HG03442 (cell line): ENCODE data around the gene BRD8.
"Not testable (repeated sequence)": the region's sequence is repeated elsewhere in the genome, so short reads cannot be mapped to it uniquely, and the experiment has no call there.

Experiments used
- ATAC-seq: cut with Tn5 transposase; IDR thresholded peaks from one replicate; pipeline ENCODE4 v1.9.1; 2021; ENCODE audit warnings: mild to moderate bottlenecking, moderate library complexity; ENCODE audit not compliant: unreplicated experiment

The BRD8 gene

DNA sequence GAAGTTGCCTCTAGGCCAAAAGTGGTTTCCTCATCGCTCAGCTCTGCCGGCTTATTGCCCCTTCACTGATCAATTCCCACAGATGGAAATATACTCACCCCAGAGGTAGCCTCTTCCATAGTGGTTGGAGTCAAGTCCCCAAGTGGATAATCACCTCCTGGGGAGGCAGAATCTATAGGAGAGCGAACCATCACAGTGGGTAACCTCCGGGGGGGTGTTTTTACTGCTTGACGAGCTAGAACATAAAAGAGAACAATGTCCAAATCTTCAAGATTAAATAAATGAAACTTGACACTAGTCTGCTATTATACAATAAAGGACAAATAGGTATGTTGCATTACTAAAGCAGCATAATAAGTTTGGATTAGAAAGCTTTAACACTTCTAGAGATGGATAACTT is 9.3 kb downstream of the BRD8 start:
- ATAC-seq = no peak

DNA sequence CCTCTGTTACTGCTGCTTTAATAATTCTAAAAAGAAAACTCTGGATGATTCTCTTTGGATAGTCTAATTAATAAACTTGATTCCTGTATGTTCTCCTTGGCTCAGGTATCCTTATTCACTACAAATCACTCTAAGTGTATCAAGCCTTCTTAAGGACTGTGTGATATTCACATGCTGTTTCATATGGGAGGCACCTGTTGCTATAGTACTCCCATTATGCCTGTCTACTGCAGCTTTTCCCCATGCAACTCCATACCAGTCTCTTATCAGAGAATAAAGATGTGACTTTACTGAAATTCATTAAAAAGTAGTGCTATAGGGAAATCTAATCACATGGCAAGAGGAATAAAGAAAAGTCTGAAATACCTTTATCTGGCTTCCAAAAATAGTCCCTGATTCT is 14.7 kb downstream of the BRD8 start:
- ATAC-seq = no peak

DNA sequence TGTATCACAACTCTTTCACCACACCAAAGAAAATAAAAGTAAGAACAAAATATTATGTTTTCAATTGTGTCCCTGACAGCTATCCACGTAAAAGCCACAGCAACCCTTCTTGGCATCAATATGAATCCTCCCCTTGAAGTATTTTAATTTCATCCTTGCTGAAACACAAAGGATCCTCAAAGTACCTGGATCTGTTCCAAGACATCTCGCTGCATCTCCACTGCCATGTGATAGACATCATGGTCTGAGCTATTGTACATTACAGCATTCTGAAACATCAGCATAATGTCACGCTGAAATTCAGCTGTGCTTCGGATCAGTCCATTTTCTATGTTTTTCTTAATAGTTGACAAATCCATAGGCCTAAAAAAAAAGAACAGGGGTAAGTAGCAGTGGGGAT is 17.7 kb downstream of the BRD8 start:
- ATAC-seq = no peak

DNA sequence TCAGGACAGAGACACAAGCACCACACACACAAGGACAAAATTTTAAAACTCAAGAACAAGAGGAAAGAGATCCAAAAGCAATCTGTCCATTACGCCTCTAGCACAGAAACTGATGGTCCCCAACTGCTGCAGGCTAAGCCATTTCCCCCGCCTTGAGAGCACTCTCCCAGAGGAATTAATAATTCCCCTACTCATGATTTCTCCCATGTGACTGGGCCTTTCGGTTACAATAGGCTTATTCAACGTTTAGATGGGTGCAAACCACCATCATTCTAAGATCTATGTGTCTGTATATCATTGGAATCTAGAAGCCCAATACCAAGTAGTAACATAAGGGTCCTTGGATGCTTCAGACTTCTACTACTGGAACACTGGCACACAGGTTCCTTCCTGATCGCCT is 18.8 kb downstream of the BRD8 start:
- no peak for ATAC-seq

DNA sequence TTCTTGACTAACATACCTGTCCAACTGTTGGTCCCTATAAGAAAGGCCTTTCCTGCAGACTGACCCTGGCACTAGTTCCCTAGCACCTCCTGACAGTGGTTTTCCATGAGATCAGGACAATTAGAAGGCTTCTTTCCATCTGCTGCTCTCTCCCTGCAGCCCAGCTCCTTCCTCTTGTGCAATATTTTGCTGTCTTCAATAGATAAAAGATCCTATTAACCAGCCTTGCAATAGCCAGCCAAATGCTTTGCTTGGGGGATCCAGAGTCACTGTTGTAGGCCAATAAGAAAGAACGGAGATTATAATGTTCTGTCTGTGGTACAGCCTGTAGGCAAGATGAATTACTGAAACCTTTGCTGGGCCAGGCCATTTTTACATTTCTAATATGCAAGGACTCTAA is 20.8 kb downstream of the BRD8 start:
- ATAC-seq = no peak

DNA sequence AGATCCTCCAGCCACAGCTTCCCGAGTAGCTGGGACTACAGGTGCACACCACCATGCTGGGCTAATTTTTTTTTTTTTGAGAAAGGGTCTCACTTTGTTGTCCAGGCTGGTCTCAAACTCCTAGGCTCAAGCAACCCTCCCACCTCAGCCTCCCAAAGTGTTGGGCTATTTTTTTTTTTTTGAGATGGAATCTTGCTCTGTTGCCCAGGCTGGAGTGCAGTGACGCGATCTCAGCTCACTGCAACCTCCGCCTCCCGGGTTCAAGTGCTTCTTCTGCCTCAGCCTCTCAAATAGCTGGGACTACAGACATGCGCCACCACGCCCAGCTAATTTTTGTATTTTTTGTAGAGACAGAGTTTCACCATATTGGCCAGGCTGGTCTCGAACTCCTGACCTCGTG is 22.5 kb downstream of the BRD8 start:
- not testable (repeated sequence) for ATAC-seq

DNA sequence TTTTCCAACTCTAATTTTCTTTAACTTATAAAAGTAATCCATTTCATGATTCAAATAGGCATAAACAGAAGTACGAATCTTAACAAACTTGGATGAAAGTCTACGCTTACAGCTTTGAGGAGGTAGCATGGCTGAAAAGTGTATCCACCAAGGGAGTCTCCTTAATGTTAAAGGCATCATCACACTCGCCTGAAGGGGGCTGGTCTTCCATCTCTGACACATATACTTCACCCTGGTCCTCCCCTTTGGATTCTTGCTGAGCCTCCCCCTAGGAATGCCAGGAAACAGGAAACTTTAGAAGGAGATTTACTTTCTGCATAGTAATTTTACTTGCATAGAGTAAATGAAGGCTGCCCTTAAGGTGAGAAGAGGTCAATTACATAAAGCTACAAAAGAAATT is 28.9 kb downstream of the BRD8 start:
- no peak for ATAC-seq

DNA sequence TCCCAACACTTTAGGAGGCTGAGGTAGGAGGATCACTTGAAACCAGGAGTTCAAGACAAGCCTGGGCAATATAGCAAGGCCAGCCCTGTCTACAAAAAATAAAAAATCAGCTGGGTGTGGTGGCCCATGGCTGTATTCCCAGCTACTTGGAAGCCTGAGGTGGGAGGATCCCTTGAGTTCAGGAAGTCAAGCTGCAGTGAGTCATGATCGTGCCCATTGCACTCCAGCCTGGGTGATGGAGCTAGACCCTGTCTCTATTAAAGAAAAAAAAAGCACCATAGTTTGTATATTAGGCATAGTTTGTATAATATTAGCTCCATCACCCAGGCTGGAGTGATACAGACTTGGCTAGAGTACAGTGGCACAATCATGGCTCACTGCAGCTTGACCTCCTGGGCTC is 29.6 kb downstream of the BRD8 start:
- no peak for ATAC-seq

DNA sequence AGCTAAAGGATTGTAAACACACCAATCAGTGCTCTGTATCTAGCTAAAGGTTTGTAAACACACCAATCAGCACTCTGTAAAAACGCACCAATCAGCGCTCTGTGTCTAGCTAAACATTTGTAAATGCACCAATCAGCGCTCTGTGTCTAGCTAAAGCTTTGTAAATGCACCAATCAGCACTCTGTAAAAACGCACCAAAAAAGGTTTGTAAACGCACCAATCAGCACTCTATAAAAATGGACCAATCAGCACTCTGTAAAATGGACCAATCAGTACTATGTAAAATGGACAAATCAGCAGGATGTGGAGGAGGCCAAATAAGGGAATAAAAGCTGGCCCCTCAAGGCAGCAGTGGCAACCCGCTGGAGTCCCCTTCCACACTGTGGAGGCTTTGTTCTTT is 34.9 kb downstream of the BRD8 start:
- ATAC-seq = not testable (repeated sequence)

DNA sequence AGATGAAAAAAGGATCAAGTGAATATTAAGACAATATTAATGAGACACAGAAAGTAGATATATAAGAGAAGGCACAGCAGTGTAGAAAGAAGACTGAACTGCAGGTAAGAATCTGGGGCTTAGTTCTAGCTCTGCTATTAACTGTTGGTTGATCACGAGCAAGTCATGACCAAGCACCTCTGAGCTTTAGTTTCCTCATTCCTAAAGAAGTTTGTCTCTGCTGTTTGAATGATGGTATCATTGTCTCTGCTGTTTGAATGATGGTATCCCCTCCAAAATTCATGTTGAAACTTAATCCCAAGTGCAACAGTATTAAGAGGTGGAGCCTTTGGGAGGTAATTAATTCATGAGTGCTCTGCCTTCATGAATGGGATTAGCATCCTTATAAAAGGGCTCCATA is 36.7 kb downstream of the BRD8 start:
- ATAC-seq = no peak

DNA sequence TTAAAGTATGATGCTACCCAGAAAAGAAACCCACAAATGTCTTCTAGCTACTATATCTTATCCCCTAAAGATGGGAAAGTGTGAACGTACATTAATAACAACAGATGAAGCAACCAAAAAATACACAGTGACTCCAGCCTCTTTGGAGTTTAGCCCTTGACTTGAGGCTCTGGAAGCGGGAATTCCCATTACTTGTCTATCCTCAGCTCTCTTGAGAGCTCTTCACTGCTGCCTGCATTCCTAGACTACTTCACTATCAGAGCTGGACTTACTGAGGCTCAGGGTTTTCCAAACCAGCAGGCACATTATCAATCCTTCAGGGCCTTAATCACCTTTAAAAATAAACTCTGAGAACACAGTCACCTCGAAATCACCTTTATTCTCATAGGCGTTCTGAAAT is 38.2 kb downstream of the BRD8 start:
- no peak for ATAC-seq

DNA sequence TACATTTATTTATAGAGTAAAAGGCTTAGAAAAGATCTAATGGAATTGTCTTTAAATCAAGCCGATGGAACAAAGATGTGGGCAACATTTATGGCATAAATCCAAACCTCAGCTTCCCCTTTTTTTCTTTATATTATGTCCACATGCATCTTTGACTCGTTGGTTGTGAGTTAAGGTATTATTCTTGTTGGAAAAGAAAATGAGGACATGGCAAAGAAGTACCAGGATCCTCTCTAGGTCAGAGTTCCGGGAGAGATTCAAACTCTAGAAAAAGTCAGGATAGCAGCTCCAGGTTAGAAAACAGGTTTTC is 38.7 kb downstream of the BRD8 start:
- ATAC-seq = no peak

DNA sequence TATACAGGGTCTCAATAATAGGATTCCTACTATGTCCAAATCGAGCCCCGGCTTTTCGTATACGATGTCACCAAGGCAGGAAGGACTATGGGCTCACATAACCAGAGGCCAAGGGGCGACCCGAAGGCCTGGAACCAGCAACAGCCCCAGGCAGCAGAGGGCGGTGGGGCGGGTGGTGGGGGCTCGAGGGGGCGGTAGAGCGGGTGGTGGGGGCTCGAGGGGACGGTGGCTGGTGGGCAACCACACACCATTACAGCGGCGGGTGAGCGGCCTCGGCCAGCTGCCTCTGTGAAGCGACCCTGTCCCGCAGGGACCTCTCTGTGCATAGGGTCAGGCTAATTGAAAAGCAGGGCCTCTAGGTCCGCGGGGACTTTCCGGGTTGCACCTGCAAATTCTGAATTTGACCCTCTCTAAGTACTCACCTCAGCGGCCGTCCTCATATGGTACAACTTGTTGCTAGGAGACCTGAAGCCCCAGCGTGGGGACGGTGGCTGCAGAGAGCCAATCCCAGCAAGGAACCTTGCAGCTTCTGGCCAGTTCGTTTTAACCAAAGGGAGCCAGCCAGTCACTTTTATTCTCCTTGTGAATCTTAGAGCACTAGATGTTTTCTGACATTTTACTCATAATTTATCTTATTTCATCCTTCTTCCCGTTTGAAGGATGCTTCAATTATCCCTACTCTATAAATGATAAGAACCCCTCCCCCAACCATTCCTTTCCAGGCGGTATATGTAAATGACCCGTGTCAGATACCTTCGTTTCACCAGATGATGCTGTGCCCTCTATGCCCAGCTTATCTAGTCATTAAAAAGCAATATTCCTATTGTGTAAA is 39.3 kb downstream of the BRD8 start, which contains the start of gene NME5:
Gene NME5 (minus strand): TSS at position 480 of the 832 bp plus-strand sequence. CDS start 648 bp downstream, outside the sequence.
- ATAC-seq = no peak

DNA sequence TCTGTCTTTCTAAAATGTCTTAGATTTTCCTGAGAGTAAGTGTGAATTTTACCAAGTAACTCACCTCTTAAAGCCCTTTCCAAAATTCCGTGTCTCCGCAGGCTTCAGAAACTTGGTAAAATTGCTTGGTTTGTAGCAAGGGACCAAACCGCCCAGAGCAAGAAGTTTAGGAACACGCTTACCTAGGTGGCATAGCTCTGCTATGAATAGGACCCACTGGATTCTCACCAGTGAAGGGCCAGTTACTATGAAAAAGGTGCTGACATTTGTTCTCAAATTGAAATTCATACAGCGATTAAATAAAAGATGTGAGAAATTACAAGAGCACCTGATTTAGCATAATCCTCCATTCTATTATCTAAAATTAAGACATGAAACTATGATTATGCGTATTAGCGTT is 45.9 kb downstream of the BRD8 start:
- no peak for ATAC-seq

DNA sequence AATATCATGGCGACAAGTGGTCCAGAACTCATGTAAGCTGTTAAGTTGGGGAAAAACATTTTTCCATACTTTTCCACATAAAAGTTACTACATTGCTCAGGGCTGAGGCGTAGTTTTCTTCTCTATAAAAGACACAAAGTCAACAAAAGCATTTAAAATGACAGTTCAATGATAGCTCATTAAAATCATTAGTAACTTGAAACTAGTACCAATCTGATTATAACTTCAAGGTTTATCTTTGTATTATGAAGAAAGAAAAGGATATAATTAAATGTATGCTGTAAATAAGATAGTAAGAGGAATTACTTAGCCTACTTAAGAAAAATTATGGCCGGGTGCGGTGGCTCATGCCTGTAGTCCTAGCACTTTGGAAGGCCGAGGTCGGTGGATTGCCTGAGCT is 49.1 kb downstream of the BRD8 start:
- no peak for ATAC-seq

DNA sequence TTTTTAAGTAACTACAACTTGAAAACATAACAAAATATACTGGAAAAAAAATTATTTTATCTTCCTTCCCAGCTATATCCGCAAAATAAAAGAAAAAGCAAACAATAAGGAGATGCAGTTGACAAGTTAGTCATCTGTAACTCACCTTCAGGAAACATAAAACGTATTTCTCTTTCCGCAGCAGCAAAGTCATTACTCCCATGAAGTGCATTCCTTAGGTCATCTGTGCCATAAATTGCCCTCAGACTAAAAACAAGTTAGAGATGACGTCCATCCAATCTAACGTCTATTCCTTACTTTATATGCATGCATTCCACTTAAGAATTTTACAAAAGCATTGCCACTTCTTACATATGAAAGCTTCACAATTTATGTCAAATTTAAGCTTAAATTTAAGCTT is 50.1 kb downstream of the BRD8 start:
- no peak for ATAC-seq

DNA sequence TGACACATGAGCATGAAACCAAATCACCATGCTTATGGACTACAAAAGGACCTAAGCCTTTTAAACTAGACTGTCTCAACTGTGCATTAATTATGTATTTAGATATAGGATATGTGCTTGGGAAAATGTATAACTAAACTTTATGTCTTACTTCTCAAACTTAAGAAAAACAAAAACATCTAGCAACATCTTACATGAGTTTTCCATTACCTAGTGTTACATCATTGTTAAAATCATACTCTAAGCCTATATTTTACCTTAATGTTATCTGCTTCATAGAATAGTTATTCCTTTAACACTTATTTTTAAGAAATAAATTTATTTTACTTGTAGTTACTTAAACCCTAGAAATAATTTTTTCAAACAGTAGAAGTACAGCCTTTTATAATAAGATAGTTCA is 63.2 kb downstream of the BRD8 start:
- ATAC-seq = no peak

DNA sequence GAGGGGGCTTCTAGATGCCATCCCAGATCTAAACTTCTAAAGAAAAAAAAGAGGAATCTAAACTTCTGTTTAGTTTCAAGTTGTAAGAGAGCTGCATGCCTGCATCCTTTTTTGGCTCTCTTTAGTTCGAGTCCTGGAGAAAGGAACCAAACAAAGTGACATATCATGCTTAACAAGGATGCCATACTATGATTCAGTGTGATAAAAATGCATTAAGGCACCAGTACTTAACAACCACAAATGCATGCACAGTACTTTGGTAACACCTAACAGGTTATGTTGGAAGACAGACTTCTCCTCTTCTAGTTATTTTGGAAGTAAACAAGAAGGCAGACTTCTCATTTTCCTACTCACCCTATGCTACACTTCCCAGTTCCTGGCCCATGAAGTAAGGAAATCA is 66.5 kb downstream of the BRD8 start:
- no peak for ATAC-seq

DNA sequence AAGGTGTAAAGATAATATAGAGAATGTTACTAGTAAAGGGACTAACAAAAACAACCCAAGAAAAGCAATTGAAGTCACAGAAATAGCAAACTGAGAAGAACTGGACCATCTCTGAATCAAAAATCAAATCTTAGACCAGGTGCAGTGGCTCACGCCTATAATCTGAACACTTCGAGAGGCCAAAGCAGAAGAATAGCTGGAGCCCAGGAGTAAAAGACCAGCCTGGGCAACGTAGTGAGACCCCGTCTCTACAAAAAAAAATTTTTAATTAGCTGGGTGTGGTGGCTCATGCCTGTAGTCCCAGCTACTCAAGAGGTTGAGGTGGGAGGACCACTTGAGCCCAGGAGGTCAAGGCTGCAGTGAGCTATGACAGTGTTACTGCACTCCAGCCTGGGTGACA is 67.2 kb downstream of the BRD8 start:
- ATAC-seq = no peak

DNA sequence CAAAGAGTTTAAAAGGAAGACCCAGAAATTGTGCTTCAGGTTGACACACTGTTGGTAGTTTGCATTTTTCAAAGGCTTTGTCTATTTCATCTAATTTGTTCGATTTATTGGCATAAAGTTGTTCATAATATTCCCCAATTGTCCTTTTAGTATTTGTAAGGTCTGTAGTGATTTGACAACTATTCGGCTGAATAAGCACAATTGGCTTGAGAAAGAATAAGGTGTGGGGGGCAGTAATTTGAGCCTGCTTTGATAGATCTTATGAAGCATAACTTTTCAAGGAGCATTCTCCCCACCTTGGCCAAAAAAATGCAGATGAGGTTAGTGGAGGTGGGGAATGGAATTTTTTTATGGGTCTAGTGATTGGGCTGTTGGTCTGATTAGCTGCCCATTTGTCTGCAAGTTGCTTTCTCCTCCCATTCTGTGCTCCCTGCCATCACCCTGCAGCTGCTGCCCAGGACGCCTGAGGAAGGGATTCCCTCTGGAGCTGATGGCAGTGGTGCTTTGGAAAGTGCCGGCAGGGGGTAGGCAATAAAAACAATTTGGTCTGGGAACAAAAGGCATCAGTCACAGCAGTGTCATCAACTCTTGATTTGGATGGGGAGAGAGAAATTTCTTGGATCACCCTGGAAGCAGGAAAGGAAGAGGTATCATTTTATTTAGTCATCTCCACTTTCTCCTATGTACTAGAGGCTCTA is 68.0 kb downstream of the BRD8 start:
- ATAC-seq = no peak

DNA sequence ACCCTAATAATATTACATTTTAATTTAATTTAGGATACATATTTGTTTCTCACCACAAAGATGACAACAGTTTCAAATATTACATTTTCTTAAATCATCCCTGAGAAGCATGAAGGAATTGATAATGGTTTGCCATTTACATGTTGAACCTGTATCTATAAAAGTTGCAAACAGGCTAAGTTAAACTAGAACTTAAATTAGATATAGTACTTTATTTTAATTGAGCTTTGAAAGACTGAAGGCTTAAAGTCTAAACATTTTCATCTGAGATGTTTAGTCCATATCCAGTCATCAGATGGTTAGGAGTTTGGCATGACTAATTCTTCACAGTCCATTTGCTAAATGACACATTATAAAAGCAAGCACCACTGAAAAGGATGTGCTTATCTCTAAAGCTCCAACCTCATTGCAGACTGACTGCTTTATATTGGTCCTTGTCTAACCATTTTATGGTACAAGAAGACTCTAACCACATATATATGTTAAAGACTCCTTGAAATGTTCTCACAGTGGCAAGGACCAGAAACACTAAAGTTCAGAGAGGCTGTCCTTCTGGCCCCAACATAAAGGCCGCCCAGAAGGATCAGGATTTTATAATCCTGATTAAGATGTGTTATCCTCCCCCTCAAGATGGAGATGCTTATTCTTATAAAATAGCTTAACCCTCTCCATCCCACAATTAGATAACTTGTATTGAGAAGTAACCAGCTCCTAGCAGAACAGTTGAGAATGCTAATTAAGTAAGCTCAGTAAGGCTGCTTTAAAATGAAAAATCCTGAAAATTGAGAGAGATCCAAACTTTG is 68.8 kb downstream of the BRD8 start:
- no peak for ATAC-seq

DNA sequence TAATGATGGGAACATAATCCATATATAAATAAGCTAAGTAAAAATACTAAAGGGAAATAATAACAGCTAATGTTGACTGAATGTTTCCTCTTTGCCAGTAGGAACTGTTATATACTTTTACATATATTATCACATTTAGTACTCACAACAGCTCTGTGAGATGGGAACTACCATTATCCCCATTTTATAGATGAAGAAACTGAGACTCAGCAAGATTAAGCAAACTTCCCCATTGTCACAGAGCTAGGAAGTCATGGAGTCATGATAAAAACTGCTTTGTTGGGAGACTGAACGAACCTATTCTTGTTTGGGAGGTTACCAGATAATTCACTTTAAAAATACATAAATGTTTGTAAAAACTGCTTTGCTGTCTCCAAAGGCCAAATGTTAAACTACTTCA is 71.2 kb downstream of the BRD8 start:
- no peak for ATAC-seq
